ENCODE measurements around the gene PPP1R12C. TPM values are rescaled to one million over a fixed set of nuclear protein-coding genes. Genes with fewer than 3 reads are reported as not detected.
A peak's percentile ranks its signal among the peaks of the same experiment; 100 is the strongest.

Gene PPP1R12C
- total and polyA plus RNA-seq, 7 donors = 53.6 to 222 (median 139) TPM

DNA sequence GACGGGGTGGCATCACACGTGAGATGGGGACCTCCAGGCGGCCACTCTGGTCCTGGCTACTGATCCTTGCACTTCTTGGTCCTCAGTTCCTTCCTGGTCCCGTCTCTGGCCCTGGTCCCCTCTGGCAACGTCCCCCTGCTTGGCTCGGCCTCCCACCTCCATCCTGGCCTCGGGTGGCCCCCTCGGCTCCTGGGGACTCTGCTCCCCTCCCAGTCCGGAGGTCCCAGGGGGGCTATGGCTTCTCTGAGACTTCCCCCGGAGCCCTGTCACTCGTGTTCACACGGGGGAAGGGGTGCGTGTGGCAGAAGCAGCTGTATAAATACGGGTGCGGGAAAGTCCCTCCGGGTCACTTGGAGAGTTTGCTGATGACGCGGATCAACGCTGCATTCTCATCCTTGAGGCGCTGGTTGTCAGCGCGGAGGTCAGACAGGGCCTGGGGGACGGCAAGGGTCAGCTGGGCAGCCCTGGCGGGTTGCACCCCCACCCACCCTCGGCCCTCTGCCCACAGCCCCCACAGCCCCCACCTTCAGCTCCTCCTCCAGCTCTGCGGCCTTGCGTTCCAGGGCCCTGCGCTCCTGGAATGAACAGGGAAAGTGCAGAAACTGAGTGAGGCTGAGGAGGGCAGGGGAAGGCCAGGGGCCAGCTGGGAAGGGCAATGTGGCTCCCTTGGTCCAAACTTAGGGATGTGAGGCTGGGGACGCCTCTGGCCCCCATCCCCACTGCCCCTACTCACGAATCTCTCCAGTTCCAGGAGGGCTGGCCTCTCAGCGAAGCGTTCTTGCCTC is 26.1 kb downstream of the PPP1R12C start:
- H3K36me3 ChIP-seq = peaks cover 41 to 58% (median 45%) of the 10 kb centered on the region in 4 donors
- WGBS, 2 donors = 87 to 92% methylated on average over 32 of the region's 32 CpGs
- H3K9me3 ChIP-seq = no peaks in the 10 kb centered on the region
- intact Hi-C loops (cut with DNase I) = no loop called here
- peaks cover 0 to 6% (median 5%) of the 10 kb centered on the region in 3 donors for H3K27me3 ChIP-seq
- peaks cover 0 to 33% (median 23%) of the 10 kb centered on the region in 4 donors for H3K4me1 ChIP-seq
- TF ChIP-seq, protein P1, sequence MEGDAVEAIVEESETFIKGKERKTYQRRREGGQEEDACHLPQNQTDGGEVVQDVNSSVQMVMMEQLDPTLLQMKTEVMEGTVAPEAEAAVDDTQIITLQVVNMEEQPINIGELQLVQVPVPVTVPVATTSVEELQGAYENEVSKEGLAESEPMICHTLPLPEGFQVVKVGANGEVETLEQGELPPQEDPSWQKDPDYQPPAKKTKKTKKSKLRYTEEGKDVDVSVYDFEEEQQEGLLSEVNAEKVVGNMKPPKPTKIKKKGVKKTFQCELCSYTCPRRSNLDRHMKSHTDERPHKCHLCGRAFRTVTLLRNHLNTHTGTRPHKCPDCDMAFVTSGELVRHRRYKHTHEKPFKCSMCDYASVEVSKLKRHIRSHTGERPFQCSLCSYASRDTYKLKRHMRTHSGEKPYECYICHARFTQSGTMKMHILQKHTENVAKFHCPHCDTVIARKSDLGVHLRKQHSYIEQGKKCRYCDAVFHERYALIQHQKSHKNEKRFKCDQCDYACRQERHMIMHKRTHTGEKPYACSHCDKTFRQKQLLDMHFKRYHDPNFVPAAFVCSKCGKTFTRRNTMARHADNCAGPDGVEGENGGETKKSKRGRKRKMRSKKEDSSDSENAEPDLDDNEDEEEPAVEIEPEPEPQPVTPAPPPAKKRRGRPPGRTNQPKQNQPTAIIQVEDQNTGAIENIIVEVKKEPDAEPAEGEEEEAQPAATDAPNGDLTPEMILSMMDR (IDR thresholded peaks at IDR 0.05) = no peak
- DNase-seq = no peak
- no peak overlapping the region for H3K4me3 ChIP-seq
- H3K27ac ChIP-seq = peak overlapping the region in 1 of 4 donors; percentile 23

DNA sequence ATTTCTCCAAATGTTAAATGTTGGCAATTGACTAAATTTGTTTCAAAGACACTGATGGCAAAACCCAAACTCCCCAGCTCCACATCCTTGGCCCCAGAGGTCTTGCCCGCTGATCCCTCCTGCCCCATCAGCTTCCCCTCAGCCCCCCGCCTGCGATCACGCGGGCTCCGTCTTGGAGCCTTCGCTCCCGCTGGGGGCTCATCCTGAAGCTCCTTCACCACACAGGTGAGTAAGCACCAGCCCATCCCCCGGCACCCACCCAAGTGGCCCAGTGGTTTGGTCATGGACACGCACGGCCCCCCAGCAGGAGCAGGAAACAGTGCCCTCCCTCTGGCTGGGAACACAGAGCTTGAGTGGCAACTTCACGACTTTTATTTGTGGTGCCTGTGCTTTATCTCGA is 26.9 kb downstream of the PPP1R12C start:
- Histone ChIP-seq H3K27ac (no peak overlapping the region), H3K9me3 (no peaks in the 10 kb centered on the region), H3K36me3 (peaks cover 40 to 51% (median 41%) of the 10 kb centered on the region in 4 donors), H3K27me3 (peaks cover 1 to 13% (median 13%) of the 10 kb centered on the region in 3 donors), H3K4me1 (peaks cover 0 to 37% (median 26%) of the 10 kb centered on the region in 4 donors), H3K4me3 (no peak overlapping the region)
- 96% methylated on average over 13 of the region's 13 CpGs for WGBS, 2 donors
- intact Hi-C loops (cut with DNase I) = no loop called here
- no peak for DNase-seq
- TF ChIP-seq POLR2A (IDR thresholded peaks at IDR 0.05) = no peak
- no peak for TF ChIP-seq EP300 (IDR thresholded peaks at IDR 0.05)
- TF ChIP-seq, protein P1 (IDR thresholded peaks at IDR 0.05) = no peak
- TF ChIP-seq POLR2AphosphoS5 (IDR thresholded peaks at IDR 0.05) = no peak

DNA sequence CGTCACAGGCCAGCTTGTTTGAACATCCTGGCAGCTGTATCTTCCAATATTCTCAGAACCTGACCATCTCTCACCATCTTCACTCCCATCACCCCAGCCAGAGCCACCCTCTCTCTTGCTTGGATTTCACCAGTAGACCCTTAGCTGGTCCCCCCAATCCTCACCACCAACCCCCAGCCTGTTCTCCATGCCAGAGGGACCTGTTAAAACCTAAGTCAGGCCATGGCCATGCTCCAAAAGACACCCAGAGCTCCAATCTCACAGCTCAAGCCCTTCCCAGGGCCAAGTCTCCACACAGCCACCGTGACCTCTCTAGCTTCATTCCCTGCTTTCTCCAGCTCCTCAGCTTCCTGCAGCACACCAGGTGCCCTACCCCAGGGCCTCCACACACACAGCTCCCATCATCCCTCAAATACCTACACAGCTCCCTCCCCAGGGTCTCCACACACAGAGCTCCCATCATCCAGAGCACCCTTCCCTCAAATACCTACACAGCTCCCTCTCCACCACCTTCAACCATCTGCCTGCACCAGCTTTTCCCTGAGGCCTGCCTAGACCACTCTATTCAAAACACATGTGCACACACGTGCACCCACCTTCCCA is 28.0 kb downstream of the PPP1R12C start:
- Histone ChIP-seq H3K27me3 (peaks cover 8 to 25% (median 22%) of the 10 kb centered on the region in 3 donors), H3K4me3 (no peak overlapping the region), H3K4me1 (peaks cover 0 to 37% (median 26%) of the 10 kb centered on the region in 4 donors), H3K36me3 (peaks cover 29 to 40% (median 31%) of the 10 kb centered on the region in 4 donors), H3K27ac (peak overlapping the region in 1 of 4 donors; percentile 40), H3K9me3 (no peaks in the 10 kb centered on the region)
- DNase-seq = no peak
- TF ChIP-seq, protein P1 (IDR thresholded peaks at IDR 0.05) = no peak
- TF ChIP-seq EP300 (IDR thresholded peaks at IDR 0.05) (no peak), POLR2AphosphoS5 (IDR thresholded peaks at IDR 0.05) (no peak), POLR2A (IDR thresholded peaks at IDR 0.05) (no peak)
- intact Hi-C loops (cut with DNase I) = loop anchor here (2.0 kb wide), 1 partner anchor 23 kb away; no protein-coding TSS in a partner anchor
- WGBS, 2 donors = 92 to 93% methylated on average over 3 of the region's 3 CpGs

DNA sequence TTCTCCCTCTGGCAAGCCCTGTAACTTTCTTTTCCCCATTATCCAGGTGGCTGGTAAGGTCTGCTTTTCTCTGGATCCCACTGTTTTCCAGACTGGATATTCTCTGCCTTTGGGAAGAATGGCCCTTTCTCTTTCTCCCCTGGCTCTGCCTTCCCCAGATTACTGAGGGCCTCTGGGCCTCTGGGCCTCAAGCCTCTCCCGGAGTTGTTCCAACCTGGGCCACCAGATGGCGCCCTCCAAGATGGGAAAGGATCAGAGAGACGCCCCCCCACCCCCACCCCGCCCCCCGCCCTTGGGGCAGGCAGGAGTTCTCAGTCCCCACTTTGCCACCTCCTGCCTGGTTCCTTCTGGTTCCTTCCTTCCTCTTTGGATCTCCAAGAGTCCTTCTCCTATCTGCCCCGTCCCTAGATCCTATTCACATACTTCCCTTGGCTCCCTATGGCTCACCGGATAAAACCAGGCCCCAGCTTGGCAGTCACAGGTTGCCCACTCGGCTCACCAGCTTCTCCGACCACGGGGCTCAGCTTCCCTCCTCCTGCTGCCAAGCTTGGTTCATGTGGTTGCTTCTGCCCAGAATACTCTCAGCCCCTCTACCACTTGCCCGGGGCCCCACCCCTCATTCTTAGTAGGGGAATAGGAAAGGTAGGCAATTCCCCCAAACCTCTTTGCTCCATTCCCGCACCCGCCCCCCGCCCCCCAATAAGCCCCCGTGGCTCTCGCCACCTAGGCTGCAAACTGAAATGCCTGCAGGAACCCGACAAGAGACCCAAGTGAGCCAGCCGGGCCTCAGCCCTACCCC is 28.7 kb downstream of the PPP1R12C start:
- Histone ChIP-seq H3K9me3 (no peaks in the 10 kb centered on the region), H3K4me1 (peaks cover 0 to 37% (median 26%) of the 10 kb centered on the region in 4 donors), H3K27me3 (peaks cover 15 to 32% (median 29%) of the 10 kb centered on the region in 3 donors), H3K27ac (peak overlapping the region in 3 of 4 donors; percentile 40 to 55 (median 47)), H3K4me3 (no peak overlapping the region), H3K36me3 (peaks cover 25 to 36% (median 28%) of the 10 kb centered on the region in 4 donors)
- intact Hi-C loops (cut with DNase I) = loop anchor here (2.0 kb wide), 1 partner anchor 24 kb away; no protein-coding TSS in a partner anchor
- 50 to 52% methylated on average over 18 of the region's 18 CpGs for WGBS, 2 donors
- DNase-seq = peak; percentile 86
- no peak for TF ChIP-seq POLR2A (IDR thresholded peaks at IDR 0.05)
- TF ChIP-seq, protein P1 (IDR thresholded peaks at IDR 0.05) = peak in 3 of 4 experiments; percentile 43 to 92 (median 45)
